LNCAP (cell line): ENCODE measurements around the gene TSR1.

Experiments
- CTCF ChIP-seq: fragments of 450-650 bp; IDR thresholded peaks from 2 replicates; pipeline ENCODE4 v1.5.1; 2017; ENCODE audit warnings: mild to moderate bottlenecking

Gene TSR1

GRCh38 chr17:2336215-2336851 lies at the start of gene TSR1:
TSR1 (minus strand) TSS chr17:2336457; CDS start chr17:2336427, 30 bp downstream.
- peak; percentile 37; the same call in 1 of the 2 replicates for TF ChIP-seq CTCF

GRCh38 chr17:2385240-2386210 lies 49.3 kb upstream of the TSR1 start:
- no peak for TF ChIP-seq CTCF

GRCh38 chr17:2384439-2385127 lies 48.3 kb upstream of the TSR1 start:
- TF ChIP-seq CTCF = no peak

- TF ChIP-seq CTCF = no peak
These were observed 47.4 kb upstream of the TSR1 start for GRCh38 chr17:2383628-2384167.

GRCh38 chr17:2380950-2381649 lies 44.8 kb upstream of the TSR1 start:
- no peak for TF ChIP-seq CTCF

GRCh38 chr17:2380226-2380922 lies 44.1 kb upstream of the TSR1 start:
- no peak for TF ChIP-seq CTCF
